Cardiac fibroblast (primary cell): ENCODE data around the gene SLC26A4.

ENCODE experiments used
- DNase-seq, 2 donors: peaks; one replicate each; pipeline versions ENCODE4 v3.0.0 to v3.0.0-alpha.2; 2010; ENCODE audit warnings: low read depth in 2 of 2
- H3K4me3 ChIP-seq, 2 donors: replicated peaks in 1 of 2; 1 replicate in 1 of 2; 2 replicates in 1 of 2; pipeline ENCODE4 v1.5.1; 2011; ENCODE audit warnings: low read depth in 2 of 2, low read length in 2 of 2, mild to moderate bottlenecking in 2 of 2, moderate library complexity in 1 of 2
- TF ChIP-seq, protein P1 (sequence below): IDR thresholded peaks from one replicate; pipeline ENCODE4 v1.5.1; 2011; ENCODE audit warnings: low read depth, mild to moderate bottlenecking, low read length, inconsistent platforms

The SLC26A4 gene

DNA sequence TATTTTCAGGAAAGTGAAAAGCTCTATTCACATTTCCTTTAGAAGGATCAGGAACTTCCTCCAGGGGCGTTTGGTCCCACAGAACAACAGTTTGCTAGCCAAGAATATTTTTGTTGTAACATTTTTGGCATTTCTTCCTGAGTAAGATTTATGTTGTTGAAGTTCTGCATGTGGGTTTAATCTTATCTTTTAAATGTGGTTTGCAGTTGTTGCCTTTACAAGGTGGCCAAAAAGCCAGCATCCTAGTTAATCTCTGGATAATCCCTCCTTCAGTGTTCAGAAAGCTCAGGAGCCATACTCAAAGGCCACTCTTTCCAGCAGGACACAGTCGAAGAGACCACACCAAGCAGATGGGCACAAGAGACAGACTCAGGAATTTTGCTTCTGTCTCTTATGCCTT lies 30.0 kb downstream of the SLC26A4 start:
- no peak overlapping the region for H3K4me3 ChIP-seq
- peak; percentile 48 to 77 for DNase-seq
- TF ChIP-seq, protein P1, sequence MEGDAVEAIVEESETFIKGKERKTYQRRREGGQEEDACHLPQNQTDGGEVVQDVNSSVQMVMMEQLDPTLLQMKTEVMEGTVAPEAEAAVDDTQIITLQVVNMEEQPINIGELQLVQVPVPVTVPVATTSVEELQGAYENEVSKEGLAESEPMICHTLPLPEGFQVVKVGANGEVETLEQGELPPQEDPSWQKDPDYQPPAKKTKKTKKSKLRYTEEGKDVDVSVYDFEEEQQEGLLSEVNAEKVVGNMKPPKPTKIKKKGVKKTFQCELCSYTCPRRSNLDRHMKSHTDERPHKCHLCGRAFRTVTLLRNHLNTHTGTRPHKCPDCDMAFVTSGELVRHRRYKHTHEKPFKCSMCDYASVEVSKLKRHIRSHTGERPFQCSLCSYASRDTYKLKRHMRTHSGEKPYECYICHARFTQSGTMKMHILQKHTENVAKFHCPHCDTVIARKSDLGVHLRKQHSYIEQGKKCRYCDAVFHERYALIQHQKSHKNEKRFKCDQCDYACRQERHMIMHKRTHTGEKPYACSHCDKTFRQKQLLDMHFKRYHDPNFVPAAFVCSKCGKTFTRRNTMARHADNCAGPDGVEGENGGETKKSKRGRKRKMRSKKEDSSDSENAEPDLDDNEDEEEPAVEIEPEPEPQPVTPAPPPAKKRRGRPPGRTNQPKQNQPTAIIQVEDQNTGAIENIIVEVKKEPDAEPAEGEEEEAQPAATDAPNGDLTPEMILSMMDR = no peak

DNA sequence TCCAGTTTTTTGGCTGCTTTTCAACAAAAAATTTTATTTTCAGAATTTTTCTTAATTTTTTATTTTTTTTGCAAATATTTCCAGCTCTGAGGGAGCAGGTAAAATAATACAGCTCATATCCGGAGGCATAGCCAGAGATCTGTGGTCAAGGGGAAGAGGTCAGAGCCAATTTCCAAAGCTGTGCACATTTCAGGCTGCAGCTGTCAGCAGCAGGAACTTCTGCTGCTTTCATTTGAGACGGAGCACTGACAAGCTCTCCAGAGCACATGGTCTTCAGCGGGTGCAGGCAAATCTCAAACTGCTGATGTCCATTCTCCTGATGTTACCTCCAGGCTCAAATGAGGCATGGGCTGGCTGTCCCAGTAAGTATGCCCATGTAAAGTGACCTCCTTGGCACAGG lies 31.1 kb downstream of the SLC26A4 start:
- no peak overlapping the region for H3K4me3 ChIP-seq
- peak; percentile 59 to 68 for DNase-seq
- TF ChIP-seq, protein P1 = no peak

DNA sequence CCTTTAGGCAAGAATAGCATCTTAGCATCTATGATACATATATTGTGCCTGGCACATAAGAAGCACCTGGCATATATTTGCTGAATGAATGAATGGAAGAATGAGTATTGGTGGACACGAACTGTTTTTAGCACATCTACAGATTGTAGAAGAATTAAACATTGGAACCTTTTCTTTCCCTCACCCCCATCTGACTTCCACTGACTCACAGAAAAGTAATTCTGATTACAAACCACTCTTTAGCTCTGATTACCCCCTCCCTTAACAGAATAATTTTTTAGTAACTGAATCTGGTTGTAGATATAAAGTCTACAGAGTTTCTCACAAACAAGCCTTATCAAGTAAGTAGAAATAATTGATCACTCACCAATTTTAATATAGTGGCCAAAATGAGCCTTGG lies 31.9 kb downstream of the SLC26A4 start:
- TF ChIP-seq, protein P1 = no peak
- peak in 1 of 2 donors; percentile 34 for DNase-seq

DNA sequence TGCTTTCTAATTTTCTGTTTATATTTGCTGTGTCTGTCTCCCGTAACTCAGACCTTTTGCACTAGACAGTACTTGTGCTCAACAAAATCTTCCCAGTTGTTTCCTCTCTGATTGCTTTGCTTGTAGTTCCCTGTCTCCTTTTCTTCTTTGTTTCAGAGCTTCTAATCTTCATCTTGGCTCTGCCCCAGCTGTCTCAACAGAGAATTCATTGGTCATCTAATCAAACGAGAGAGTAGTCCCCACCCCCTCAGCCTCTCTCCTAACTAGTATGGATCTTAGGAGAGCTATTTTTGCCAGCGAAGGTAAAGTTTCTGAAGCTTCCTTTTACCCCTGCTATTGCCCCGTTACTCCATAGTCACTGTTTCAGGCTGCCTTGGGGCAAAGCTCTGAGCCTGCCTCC lies 32.8 kb downstream of the SLC26A4 start:
- H3K4me3 ChIP-seq = no peak overlapping the region
- DNase-seq = peak in 1 of 2 donors; percentile 36
- TF ChIP-seq, protein P1 = no peak

More for the DNA sequence above, 31.9 kb downstream of the SLC26A4 start:
- no peak overlapping the region for H3K4me3 ChIP-seq

DNA sequence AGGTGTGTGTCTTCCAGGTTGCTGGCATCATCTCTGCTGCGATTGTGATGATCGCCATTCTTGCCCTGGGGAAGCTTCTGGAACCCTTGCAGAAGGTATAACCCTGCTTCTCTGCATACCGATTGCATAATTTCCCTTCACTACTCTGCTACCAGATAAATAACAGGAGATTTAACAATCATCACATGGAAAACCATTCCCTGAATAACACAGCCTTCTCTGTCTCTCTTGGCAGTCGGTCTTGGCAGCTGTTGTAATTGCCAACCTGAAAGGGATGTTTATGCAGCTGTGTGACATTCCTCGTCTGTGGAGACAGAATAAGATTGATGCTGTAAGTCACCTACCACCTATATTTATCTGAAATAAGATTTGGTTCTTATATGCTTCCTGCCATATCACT lies 33.8 kb downstream of the SLC26A4 start:
- H3K4me3 ChIP-seq = no peak overlapping the region
- peak; percentile 49 to 59 for DNase-seq
- TF ChIP-seq, protein P1 = no peak

DNA sequence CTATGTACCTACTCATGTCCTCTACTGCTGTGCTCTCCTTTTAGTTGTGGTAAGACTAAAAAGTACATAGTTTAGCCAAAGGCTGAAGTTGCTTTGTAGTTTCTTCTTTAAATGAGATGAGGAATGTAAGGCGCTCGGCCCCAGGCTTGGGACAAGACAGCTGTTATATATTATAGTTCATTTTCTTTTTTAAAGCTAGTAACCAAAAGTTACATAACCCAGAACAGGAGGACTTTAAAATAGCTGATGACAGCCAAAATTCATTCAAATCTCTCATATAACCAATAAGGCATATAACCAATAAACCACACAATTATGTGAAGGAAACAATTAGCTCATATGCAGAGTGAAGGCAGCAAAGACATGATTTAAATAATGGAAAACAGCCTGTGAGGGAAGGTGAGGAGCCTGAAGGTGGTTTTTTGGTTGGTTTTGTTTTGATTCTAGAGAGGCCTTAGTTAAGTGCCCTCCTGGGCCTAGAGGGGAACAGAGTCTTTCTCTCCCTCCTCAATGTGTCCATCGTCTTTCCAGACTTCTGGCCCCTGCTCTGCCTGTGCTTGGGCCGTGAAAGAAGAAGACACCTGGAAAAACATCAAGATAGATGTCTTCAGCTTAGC lies 35.8 kb downstream of the SLC26A4 start:
- TF ChIP-seq, protein P1 = no peak
- H3K4me3 ChIP-seq = no peak overlapping the region
- no peak for DNase-seq

DNA sequence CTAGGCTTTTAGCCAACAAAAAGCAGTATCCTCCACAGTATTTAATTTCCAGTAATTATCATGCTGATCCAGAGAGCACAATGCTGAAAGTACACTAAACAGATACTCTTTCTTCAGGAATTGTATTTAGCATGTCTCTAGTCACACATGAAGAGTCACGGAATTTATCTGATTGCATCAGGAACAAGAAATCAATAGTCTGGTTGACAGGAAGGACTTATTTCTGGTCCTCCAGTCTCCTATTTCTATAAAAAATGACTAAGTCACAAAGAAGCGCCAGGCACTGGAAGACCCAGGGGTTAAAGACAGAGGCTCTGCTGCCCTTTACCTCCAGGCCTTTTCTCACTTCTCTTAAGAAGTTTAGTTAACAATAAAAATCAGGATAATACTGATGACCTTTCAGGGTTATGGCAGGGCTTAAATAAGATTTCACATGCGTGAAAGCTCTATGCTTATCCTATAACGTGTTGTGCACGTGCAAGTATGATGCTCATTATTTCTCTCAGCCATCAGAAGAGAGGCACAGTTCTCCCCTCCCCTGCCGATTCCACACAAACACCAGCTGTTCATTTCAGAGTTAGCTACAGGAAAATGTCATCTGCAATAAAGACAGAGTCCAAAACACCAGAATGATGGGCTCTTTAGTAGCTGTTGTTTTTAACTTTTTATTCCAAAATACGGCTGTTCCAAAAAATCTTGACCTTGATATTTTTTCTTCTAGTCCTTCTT lies 36.9 kb downstream of the SLC26A4 start:
- DNase-seq = no peak
- TF ChIP-seq, protein P1 = no peak
- no peak overlapping the region for H3K4me3 ChIP-seq
